Kidney (tissue), 14 donors: ENCODE measurements around the gene GPR150. TPM values are rescaled to one million over a fixed set of nuclear protein-coding genes. Genes with fewer than 3 reads are reported as not detected.

Source experiments
- DNase-seq, 5 donors: peaks; one replicate each; pipeline ENCODE4 v3.0.0-alpha.2; 2013 to 2020
- FAIRE-seq: peaks from 2 replicates; lab custom pipeline; 2012; peaks lifted over from hg19 to GRCh38; lab: Jason Lieb, UNC
- H3K27ac ChIP-seq, 2 donors: one replicate each; pipeline ENCODE4 v1.7.0; 2013; ENCODE audit warnings: low read depth in 2 of 2, low read length in 2 of 2, inconsistent platforms in 1 of 2
- H3K27me3 ChIP-seq: one replicate; pipeline ENCODE4 v1.7.1; 2013; ENCODE audit warnings: low read length, inconsistent platforms; ENCODE audit not compliant: control insufficient read depth, insufficient read depth
- H3K36me3 ChIP-seq, 3 donors: one replicate each; pipeline versions ENCODE4 v1.7.0 to v1.7.1; 2013; ENCODE audit warnings: low read length in 3 of 3, control low read depth in 1 of 3, inconsistent platforms in 1 of 3; ENCODE audit not compliant: insufficient read depth in 3 of 3, control insufficient read depth in 2 of 3
- H3K4me1 ChIP-seq, 3 donors: one replicate each; pipeline versions ENCODE4 v1.7.0 to v1.7.1; 2013; ENCODE audit warnings: low read length in 3 of 3, inconsistent platforms in 1 of 3, low read depth in 1 of 3; ENCODE audit not compliant: control insufficient read depth in 2 of 3, insufficient read depth in 2 of 3
- H3K4me3 ChIP-seq, 3 donors: one replicate each; pipeline versions ENCODE4 v1.7.0 to v1.8.1; 2013; ENCODE audit warnings: low read length in 3 of 3, control low read depth in 1 of 3, inconsistent platforms in 1 of 3
- H3K9ac ChIP-seq, 3 donors: one replicate each; pipeline versions ENCODE4 v1.7.0 to v1.7.1; 2013; ENCODE audit warnings: low read length in 3 of 3, control low read depth in 1 of 3, inconsistent platforms in 1 of 3
- H3K9me3 ChIP-seq, 3 donors: one replicate each; pipeline versions ENCODE4 v1.7.0 to v1.7.1; 2013; ENCODE audit warnings: low read length in 3 of 3, control low read depth in 1 of 3, inconsistent platforms in 1 of 3; ENCODE audit not compliant: control insufficient read depth in 2 of 3, insufficient read depth in 1 of 3
- intact Hi-C: fragments of 100-400 bp; cut with DNase I; formaldehyde crosslinking; loops from one replicate; pipeline ENCODE4 v1.11.1; 2022
- polyA plus RNA-seq: library from polyadenylated mRNA; stranded (reverse); fragments of 350-450 nt; fragmentation: Illumina TruSeq; extraction: RNeasy Lipid Tissue Mini Kit (QIAGEN cat#74804); gene quantifications from one replicate; pipeline ENCODE4 v1.2.3, GENCODE V29; 2014; ENCODE audit warnings: low read depth, low replicate concordance; ENCODE audit not compliant: insufficient read depth
- total RNA-seq: library from RNA; stranded (reverse); fragmentation: NEBNext Ultra II Directional; extraction: Animal tissue kit (Norgen Biotek cat#: 25700); gene quantifications from one replicate; pipeline ENCODE4 v1.2.1, GENCODE V29; 2021
- TF ChIP-seq, protein P1 (sequence below): IDR thresholded peaks from 3 replicates; pipeline ENCODE4 v1.5.1; 2012; ENCODE audit warnings: mild to moderate bottlenecking, moderate library complexity, borderline replicate concordance; ENCODE audit not compliant: insufficient read depth; ENCODE audit errors: extremely low read depth
- donor health status: control.
- donor health status: control.
- donor health status: control.
- donor health status: control.
- donor health status: control.
- donor health status: DM: yes; HTN: yes; CAD: no.
- donor health status: Normal renal cell carcinoma (clear cell type).

The GPR150 gene
- total and polyA plus RNA-seq, 2 donors from 2014 or later: 0.16 to 0.19 TPM

DNA sequence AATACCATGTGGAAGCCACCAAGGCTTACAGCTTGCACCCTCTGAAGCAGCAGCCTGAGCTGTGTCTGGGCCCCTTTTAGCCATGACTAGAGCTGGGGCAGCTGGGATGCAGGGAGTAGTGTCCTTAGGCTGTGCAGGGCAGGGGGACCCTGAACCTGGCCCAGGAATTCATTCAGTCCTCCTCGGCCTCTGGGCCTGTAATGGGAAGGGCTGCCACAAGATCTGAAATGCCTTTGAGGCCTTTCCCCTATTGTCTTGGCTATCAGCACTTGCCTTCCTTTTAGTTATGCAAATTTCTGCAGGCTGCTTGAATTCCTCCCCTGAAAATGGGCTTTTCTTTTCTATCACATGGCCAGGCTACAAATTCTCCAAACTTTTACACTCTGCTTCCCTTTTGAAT lies 9.0 kb downstream of the GPR150 start:
- Histone ChIP-seq H3K36me3 (no peaks in the 10 kb centered on the region), H3K27me3 (no peaks in the 10 kb centered on the region), H3K9ac (no peak overlapping the region), H3K4me3 (no peak overlapping the region), H3K27ac (no peak overlapping the region), H3K4me1 (no peaks in the 10 kb centered on the region), H3K9me3 (no peaks in the 10 kb centered on the region)
- no peak for DNase-seq
- no peak for FAIRE-seq
- TF ChIP-seq, protein P1, sequence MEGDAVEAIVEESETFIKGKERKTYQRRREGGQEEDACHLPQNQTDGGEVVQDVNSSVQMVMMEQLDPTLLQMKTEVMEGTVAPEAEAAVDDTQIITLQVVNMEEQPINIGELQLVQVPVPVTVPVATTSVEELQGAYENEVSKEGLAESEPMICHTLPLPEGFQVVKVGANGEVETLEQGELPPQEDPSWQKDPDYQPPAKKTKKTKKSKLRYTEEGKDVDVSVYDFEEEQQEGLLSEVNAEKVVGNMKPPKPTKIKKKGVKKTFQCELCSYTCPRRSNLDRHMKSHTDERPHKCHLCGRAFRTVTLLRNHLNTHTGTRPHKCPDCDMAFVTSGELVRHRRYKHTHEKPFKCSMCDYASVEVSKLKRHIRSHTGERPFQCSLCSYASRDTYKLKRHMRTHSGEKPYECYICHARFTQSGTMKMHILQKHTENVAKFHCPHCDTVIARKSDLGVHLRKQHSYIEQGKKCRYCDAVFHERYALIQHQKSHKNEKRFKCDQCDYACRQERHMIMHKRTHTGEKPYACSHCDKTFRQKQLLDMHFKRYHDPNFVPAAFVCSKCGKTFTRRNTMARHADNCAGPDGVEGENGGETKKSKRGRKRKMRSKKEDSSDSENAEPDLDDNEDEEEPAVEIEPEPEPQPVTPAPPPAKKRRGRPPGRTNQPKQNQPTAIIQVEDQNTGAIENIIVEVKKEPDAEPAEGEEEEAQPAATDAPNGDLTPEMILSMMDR: no peak
- intact Hi-C loops: no loop called here

DNA sequence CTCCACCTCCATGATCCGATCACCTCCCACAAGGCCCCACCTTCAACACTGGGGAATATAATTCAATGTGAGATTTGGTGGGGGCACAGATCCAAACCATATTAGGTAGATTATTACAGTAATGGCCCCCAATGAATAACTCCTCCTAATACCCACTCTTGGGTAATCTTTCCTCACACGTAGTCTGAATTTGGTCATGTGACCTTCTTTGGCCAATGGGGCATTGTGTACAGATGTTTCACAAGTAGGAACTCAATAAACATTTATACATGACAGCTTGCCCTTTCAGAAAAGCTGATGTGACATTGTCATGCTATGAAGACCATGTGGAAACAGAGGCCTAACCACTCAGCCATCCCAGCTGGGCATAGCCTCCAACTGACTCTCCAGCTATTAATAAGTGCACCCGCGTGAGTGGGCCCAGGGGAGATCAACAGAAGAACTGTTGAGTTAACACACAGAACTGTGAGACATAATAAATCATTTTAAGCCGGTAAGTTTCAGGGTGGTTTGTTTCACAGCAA lies 10.6 kb downstream of the GPR150 start:
- Histone ChIP-seq H3K9me3 (no peaks in the 10 kb centered on the region), H3K9ac (no peak overlapping the region), H3K4me1 (no peaks in the 10 kb centered on the region), H3K36me3 (no peaks in the 10 kb centered on the region), H3K4me3 (no peak overlapping the region), H3K27ac (no peak overlapping the region), H3K27me3 (no peaks in the 10 kb centered on the region)
- intact Hi-C loops: no loop called here
- TF ChIP-seq, protein P1: no peak
- DNase-seq: no peak
- no peak for FAIRE-seq

DNA sequence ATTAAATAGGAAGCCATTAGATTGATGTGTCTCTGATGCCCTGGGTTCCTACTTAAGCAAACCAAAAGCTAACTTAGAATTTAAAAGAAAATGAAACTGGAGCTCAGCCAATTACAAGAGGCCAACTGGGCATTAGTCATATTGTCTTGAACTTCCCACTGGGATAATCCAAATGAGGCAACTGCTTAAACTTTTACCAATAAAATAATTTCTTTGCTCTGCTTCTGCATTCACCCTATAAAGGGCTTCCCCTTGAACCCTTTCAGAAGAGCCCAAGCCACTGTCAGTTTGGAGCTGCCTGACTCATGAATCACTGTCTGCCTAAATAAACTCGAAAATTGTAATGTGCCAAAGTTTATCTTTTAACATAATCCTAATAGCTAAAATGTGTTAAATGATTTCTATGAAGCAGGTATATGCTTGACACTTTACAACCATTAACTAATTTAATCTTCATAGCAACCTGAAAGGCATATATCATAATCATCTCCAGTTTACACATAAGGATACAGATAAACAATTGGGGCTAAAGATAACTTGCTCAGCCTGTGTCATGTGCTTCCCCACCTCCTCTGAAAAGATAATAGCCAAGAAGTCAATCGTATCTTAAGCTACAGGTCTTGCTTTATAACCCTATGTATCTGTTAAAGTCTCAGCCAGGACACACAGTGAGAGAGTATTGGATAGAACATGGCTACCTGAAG lies 11.5 kb downstream of the GPR150 start:
- no peaks in the 10 kb centered on the region for H3K9me3 ChIP-seq
- no peak for FAIRE-seq
- H3K27ac ChIP-seq: no peak overlapping the region
- no peaks in the 10 kb centered on the region for H3K4me1 ChIP-seq
- TF ChIP-seq, protein P1: no peak
- H3K9ac ChIP-seq: no peak overlapping the region
- no peak for DNase-seq
- intact Hi-C loops: no loop called here
- no peaks in the 10 kb centered on the region for H3K27me3 ChIP-seq
- H3K36me3 ChIP-seq: no peaks in the 10 kb centered on the region
- no peak overlapping the region for H3K4me3 ChIP-seq
